Natural killer cell (primary cell): ENCODE data around the gene EIF3B. TPM values are rescaled to one million over a fixed set of nuclear protein-coding genes. Genes with fewer than 3 reads are reported as not detected.

Experiments
- ATAC-seq, 3 donors: fragments of 150-1000 bp in 2 of 3; fragments of 200-7000 bp in 1 of 3; cut with Tn5 transposase; 1 replicate in 1 of 3; 2 replicates in 2 of 3; pipeline ENCODE4 v1.10.0; 2021; ENCODE audit warnings: mild to moderate bottlenecking in 2 of 3, moderate library complexity in 2 of 3
- DNase-seq, 2 donors: peaks; one replicate each; pipeline versions ENCODE4 v3.0.0 to v3.0.0-alpha.2; 2013 to 2021; ENCODE audit warnings: mixed read lengths in 1 of 2
- H3K27ac ChIP-seq: one replicate; pipeline ENCODE4 v1.5.1; 2013; ENCODE audit warnings: mild to moderate bottlenecking, low read length
- H3K27me3 ChIP-seq: one replicate; pipeline ENCODE4 v1.6.1; 2013; ENCODE audit warnings: low read length; ENCODE audit not compliant: control insufficient read depth, insufficient read depth
- H3K36me3 ChIP-seq: one replicate; pipeline ENCODE4 v1.6.1; 2013; ENCODE audit warnings: low read length; ENCODE audit not compliant: control insufficient read depth, insufficient read depth
- H3K4me1 ChIP-seq: one replicate; pipeline ENCODE4 v1.6.1; 2013; ENCODE audit warnings: low read length; ENCODE audit not compliant: control insufficient read depth, insufficient read depth
- H3K4me3 ChIP-seq: one replicate; pipeline ENCODE4 v1.5.1; 2013; ENCODE audit warnings: low read length
- H3K9me3 ChIP-seq: one replicate; pipeline ENCODE4 v1.6.1; 2013; ENCODE audit warnings: low read length; ENCODE audit not compliant: control insufficient read depth, insufficient read depth
- H3K27ac Mint-ChIP-seq, 2 donors: one replicate each; pipeline ENCODE4 v1.8.0; 2022; ENCODE audit warnings: mild to moderate bottlenecking in 2 of 2, mixed read lengths in 2 of 2, moderate library complexity in 1 of 2
- H3K27me3 Mint-ChIP-seq, 2 donors: one replicate each; pipeline ENCODE4 v1.8.0; 2022; ENCODE audit warnings: low read depth in 2 of 2, mixed read lengths in 2 of 2
- H3K36me3 Mint-ChIP-seq: one replicate; pipeline ENCODE4 v1.8.0; 2022; ENCODE audit warnings: mixed read lengths
- H3K4me1 Mint-ChIP-seq, 2 donors: one replicate each; pipeline ENCODE4 v1.8.0; 2022; ENCODE audit warnings: mixed read lengths in 2 of 2
- H3K4me3 Mint-ChIP-seq: one replicate; pipeline ENCODE4 v1.8.0; 2022; ENCODE audit warnings: mild to moderate bottlenecking, moderate library complexity, mixed read lengths
- H3K9me3 Mint-ChIP-seq, 2 donors: one replicate each; pipeline ENCODE4 v1.8.0; 2022; ENCODE audit warnings: mixed read lengths in 2 of 2
- CTCF ChIP-seq: fragments of 200-600 bp; IDR thresholded peaks from one replicate; pipeline ENCODE4 v1.8.0; 2022; ENCODE audit warnings: antibody characterized with exemption
- WGBS: methylation state at CpG from one replicate; pipeline ENCODE4 v1.1.7; 2013; ENCODE audit warnings: missing lambda C conversion rate; ENCODE audit not compliant: insufficient coverage; 5-methylcytosine and 5-hydroxymethylcytosine counted together
- intact Hi-C: fragments of 100-400 bp; cut with micrococcal nuclease; formaldehyde crosslinking; loops from one replicate; pipeline ENCODE4 v1.14.2; 2022
- total RNA-seq, 4 donors: library from RNA; stranded (reverse); fragments of 120-200 nt in 1 of 4; gene quantifications; one replicate each; pipeline versions ENCODE4 v1.2.3 to v1.2.4, GENCODE V29; 2013 to 2022

Gene EIF3B
- total RNA-seq, 3 donors from 2014 or later (not counting 1 experiment from before 2014, with no cell fraction given): 194 to 219 (median 197) TPM

GRCh38 chr7:2405601-2406345 is 51.1 kb downstream of the EIF3B start:
- no peaks in the 10 kb centered on the region for H3K9me3 Mint-ChIP-seq
- ATAC-seq (peak; percentile 29 to 65 (median 61)), DNase-seq (peak; percentile 80 to 82)
- H3K4me3 ChIP-seq: peak overlapping the region; percentile 94
- H3K27me3 Mint-ChIP-seq: no peaks in the 10 kb centered on the region
- TF ChIP-seq CTCF: no peak
- H3K36me3 Mint-ChIP-seq: peaks cover 12% of the 10 kb centered on the region
- H3K27ac ChIP-seq: peak overlapping the region; percentile 71
- H3K4me3 Mint-ChIP-seq: peak overlapping the region; percentile 96
- H3K9me3 ChIP-seq: no peaks in the 10 kb centered on the region
- H3K4me1 Mint-ChIP-seq: peaks cover 63 to 68% of the 10 kb centered on the region in 2 donors
- 10% methylated on average over 21 of the region's 21 CpGs for WGBS
- peak overlapping the region; percentile 94 to 95 for H3K27ac Mint-ChIP-seq
- intact Hi-C loops: loop anchor here (1.0 to 10.0 kb wide), 4 partner anchors 13 to 149 kb away; partner anchors contain the start of genes BRAT1 and IQCE
- H3K4me1 ChIP-seq: peaks cover 71% of the 10 kb centered on the region
- no peaks in the 10 kb centered on the region for H3K27me3 ChIP-seq
- peaks cover 2% of the 10 kb centered on the region for H3K36me3 ChIP-seq

- intact Hi-C loops: loop anchor here (1.0 to 10.0 kb wide), 4 partner anchors 8 to 145 kb away; partner anchors contain the start of genes BRAT1 and IQCE
- H3K4me3 Mint-ChIP-seq: peak overlapping the region; percentile 84
- H3K4me1 ChIP-seq: peaks cover 95% of the 10 kb centered on the region
- H3K36me3 Mint-ChIP-seq: peaks cover 12% of the 10 kb centered on the region
- H3K27me3 Mint-ChIP-seq: no peaks in the 10 kb centered on the region
- H3K27ac ChIP-seq: peak overlapping the region; percentile 84
- peak; percentile 12 to 23 (median 21) for ATAC-seq
- no peaks in the 10 kb centered on the region for H3K27me3 ChIP-seq
- H3K9me3 ChIP-seq: no peaks in the 10 kb centered on the region
- no peak overlapping the region for H3K4me3 ChIP-seq
- peak in 1 of 2 donors; percentile 38 for DNase-seq
- H3K27ac Mint-ChIP-seq: peak overlapping the region; percentile 91 to 93
- no peaks in the 10 kb centered on the region for H3K9me3 Mint-ChIP-seq
- peaks cover 2% of the 10 kb centered on the region for H3K36me3 ChIP-seq
- TF ChIP-seq CTCF: no peak
- H3K4me1 Mint-ChIP-seq: peaks cover 91 to 93% of the 10 kb centered on the region in 2 donors
- WGBS: 21% methylated on average over 15 of the region's 15 CpGs
Observed at GRCh38 chr7:2409745-2410414, 55.3 kb downstream of the EIF3B start.

GRCh38 chr7:2411049-2411448 is 56.4 kb downstream of the EIF3B start:
- intact Hi-C loops: no loop called here
- no peaks in the 10 kb centered on the region for H3K9me3 Mint-ChIP-seq
- H3K27ac Mint-ChIP-seq: peak overlapping the region; percentile 91 to 93
- Histone ChIP-seq H3K9me3 (no peaks in the 10 kb centered on the region), H3K27ac (peak overlapping the region; percentile 84), H3K4me1 (peaks cover 93% of the 10 kb centered on the region), H3K27me3 (no peaks in the 10 kb centered on the region), H3K4me3 (no peak overlapping the region), H3K36me3 (peaks cover 2% of the 10 kb centered on the region)
- H3K4me3 Mint-ChIP-seq: peak overlapping the region; percentile 84
- peaks cover 82 to 84% of the 10 kb centered on the region in 2 donors for H3K4me1 Mint-ChIP-seq
- no peaks in the 10 kb centered on the region for H3K27me3 Mint-ChIP-seq
- H3K36me3 Mint-ChIP-seq: peaks cover 12% of the 10 kb centered on the region
- no peak for TF ChIP-seq CTCF
- DNase-seq (no peak), ATAC-seq (no peak)
- WGBS: 100% methylated on average over 1 of the region's 1 CpG
